HCEC 1CT (cell line): Measurements from ENCODE around the gene GRAP2.
"Not testable (repeated sequence)": the region's sequence is repeated elsewhere in the genome, so short reads cannot be mapped to it uniquely, and the experiment has no call there.

ENCODE experiments used
- DNase-seq: peaks from one replicate; pipeline ENCODE4 v3.0.0-alpha.2; 2017

Gene GRAP2

GRCh38 chr22:39967996-39968972, 67.4 kb downstream of the GRAP2 start:
- no peak for DNase-seq

DNA sequence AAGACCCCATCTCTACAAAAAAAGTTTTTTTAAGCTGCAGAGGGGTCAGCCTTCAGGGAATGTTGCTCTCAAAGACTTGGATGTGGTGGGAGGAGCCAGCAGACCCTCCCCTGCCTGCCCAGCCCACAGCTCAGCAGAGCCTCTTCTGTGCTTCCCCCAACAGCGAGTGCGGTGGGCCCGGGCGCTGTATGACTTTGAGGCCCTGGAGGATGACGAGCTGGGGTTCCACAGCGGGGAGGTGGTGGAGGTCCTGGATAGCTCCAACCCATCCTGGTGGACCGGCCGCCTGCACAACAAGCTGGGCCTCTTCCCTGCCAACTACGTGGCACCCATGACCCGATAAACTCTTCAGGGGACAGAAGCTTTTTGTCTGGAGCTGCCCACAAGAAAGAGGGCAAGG, 69.9 kb downstream of the GRAP2 start:
- DNase-seq, result no peak

DNA sequence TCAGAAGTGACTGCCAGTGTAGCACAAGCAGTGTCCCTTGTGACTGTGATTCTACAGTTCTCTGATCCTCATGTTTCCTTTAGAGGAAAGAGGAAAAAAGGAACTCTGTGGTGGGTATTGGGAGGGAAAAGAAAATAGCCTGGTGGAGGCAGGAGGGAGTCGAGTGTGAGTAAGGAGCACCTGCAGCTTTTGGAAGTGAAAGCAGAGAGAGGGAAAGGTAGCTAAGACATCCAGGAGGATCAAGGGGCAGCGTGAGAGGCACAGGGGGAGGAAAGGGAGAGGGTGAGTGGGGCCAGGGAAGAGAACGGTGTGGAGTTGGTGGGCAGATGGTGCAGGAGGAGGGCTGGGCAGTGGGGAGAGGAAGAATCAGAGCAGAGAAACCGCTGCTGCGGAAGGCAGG, 71.8 kb downstream of the GRAP2 start:
- DNase-seq, result no peak

- no peak for DNase-seq
These were observed 72.8 kb downstream of the GRAP2 start for GRCh38 chr22:39973656-39974055.

- DNase-seq, result no peak
These were observed 73.2 kb downstream of the GRAP2 start for GRCh38 chr22:39974065-39974464.

GRCh38 chr22:39979048-39979447, 78.2 kb downstream of the GRAP2 start:
- no peak for DNase-seq

DNA sequence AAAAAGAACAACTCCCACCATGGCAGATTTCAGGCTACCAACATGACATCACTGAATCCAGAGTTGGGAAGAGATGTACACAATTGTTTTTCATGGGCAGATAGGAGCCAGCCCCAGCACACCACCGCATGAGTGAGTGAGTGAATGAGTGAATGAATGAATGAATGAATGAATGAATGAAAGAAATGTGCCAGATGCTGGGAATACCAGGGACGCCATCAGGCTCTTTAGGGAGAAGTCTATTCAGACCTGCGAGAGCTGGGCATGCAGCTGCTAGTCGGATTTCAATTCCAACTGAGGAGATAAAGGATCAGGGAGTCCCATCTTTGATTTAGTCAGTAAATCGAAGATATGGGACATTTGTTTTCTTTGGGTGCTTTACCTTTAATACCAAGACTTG, 78.6 kb downstream of the GRAP2 start:
- DNase-seq, result no peak

GRCh38 chr22:39980596-39980995, 79.7 kb downstream of the GRAP2 start:
- no peak for DNase-seq

GRCh38 chr22:39983346-39983745, 82.5 kb downstream of the GRAP2 start:
- DNase-seq, result no peak

DNA sequence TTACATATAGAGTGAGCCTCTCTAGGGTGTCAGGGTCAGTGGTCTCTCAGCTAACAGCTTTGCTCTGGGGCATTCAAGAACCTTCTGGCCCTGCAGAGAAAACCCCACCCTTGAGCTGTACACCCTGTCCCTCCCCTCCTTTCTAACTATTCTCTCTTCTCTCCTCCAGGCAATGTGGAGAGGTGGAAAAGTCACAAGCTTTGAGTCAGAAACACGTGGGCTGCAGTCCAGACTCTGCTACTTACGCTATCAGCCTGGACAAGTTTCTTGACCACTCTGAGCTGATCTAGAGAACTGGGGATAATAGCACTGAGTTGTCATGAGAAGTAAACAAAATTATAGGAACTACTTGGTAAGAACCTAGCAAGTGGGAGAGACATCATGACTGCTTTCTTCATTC, 83.1 kb downstream of the GRAP2 start:
- DNase-seq, result peak; percentile 23

DNA sequence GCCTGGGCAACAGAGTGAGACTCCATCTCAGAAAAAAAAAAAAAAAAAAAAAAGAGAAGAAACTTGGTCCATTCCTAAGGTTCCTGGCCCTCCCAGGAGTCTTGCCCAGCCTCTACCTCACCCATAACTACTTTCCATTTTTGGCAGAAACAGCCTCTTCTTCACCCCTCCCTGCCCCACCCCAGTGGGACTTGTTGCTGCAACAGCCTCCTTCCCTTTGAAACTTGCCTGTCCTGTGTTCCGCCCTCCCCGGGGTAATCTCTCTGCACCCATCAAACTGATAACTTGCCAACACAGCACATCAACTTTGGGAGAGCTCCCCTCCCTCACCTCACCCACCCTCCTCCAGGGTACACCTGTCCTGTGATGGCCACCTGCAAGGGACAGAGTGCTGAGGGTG, 83.9 kb downstream of the GRAP2 start:
- no peak for DNase-seq

- no peak for DNase-seq
These were observed 84.6 kb downstream of the GRAP2 start for GRCh38 chr22:39985383-39986035.

- no peak for DNase-seq
These were observed 87.7 kb downstream of the GRAP2 start for GRCh38 chr22:39988386-39989114.

DNA sequence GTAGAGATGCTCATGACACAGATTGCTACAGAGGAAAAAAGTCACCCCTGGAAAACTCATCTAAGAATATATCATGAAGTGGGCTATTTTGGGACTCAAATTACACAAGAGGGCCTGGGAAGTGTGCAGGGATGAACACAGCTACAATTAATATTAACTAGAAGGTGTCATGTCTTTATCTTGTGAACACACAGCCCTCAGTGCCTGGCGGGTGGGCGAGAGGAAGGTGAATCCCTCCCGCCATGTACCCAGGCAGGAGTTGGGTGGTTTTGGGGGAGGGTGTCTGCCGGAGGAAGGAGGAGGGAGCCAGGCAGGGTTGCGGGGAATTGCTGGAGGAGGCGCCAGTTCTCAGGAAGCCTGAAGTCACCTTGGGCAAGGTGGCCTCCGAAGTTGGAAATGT, 88.7 kb downstream of the GRAP2 start:
- no peak for DNase-seq

DNA sequence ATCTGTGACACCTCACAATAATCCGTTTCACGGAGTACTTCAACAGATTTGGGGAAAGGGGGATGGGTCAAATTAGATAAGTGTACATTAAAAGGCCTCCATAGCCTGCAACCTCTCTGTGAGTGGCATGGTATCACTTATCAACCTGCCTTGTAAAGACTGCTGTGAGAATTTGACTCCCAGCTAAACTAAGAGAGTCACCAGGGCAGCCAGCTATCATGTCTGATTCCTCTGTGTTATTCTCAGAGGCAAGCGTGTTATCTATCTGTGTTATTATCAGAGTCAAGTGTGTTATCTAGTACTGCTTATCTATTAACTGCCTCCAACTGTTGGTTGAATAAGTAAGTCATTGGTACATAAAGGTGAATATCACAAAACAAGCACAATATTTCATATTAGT, 89.8 kb downstream of the GRAP2 start:
- DNase-seq, result no peak

- DNase-seq, result no peak
These were observed 90.4 kb downstream of the GRAP2 start for GRCh38 chr22:39991159-39991860.

GRCh38 chr22:39992088-39992826, 91.4 kb downstream of the GRAP2 start:
- DNase-seq, result no peak

DNA sequence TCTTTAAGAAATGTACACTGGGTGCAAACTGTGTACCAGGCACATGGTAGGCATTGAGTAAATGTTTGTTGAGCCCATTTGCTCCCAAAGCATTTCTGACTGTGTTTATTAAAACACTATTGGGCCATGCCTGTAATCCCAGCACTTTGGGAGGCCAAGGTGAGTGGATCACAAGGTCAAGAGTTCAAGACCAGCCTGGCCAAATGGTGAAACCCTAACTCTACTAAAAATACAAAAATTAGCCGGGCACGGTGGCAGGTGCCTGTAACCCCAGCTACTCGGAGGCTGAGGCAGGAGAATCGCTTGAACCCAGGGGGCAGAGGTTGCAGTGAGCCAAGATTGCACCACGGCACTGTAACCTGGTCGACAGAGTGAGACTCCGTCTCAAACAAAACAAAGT, 92.0 kb downstream of the GRAP2 start:
- DNase-seq, result not testable (repeated sequence)

- no peak for DNase-seq
These were observed 93.2 kb downstream of the GRAP2 start for GRCh38 chr22:39994041-39994565.

GRCh38 chr22:39994566-39995392, 93.9 kb downstream of the GRAP2 start, which contains the start of gene FAM83F:
Gene FAM83F, plus strand, starts transcription at chr22:39994954. Its CDS starts 89 bp downstream, at chr22:39995043.
- no peak for DNase-seq
